ENCODE data around the gene CNTNAP2.

- TF ChIP-seq RAD21 (IDR thresholded peaks at IDR 0.05; ENCODE audit: low read length) (no peak), MXI1 (IDR thresholded peaks at IDR 0.05; ENCODE audit: borderline replicate concordance, low read depth, low read length) (no peak), POLR2A (IDR thresholded peaks at IDR 0.05; ENCODE audit: low read depth, low read length) (no peak), MAFK (IDR thresholded peaks at IDR 0.05; ENCODE audit: low read depth, low read length) (no peak), RFX5 (IDR thresholded peaks at IDR 0.05; ENCODE audit: low read depth, low read length) (no peak), CEBPB (IDR thresholded peaks at IDR 0.05; ENCODE audit: low read depth, low read length) (no peak), RCOR1 (IDR thresholded peaks at IDR 0.05; ENCODE audit: insufficient replicate concordance, low read length) (no peak)
- TF ChIP-seq, protein P1, sequence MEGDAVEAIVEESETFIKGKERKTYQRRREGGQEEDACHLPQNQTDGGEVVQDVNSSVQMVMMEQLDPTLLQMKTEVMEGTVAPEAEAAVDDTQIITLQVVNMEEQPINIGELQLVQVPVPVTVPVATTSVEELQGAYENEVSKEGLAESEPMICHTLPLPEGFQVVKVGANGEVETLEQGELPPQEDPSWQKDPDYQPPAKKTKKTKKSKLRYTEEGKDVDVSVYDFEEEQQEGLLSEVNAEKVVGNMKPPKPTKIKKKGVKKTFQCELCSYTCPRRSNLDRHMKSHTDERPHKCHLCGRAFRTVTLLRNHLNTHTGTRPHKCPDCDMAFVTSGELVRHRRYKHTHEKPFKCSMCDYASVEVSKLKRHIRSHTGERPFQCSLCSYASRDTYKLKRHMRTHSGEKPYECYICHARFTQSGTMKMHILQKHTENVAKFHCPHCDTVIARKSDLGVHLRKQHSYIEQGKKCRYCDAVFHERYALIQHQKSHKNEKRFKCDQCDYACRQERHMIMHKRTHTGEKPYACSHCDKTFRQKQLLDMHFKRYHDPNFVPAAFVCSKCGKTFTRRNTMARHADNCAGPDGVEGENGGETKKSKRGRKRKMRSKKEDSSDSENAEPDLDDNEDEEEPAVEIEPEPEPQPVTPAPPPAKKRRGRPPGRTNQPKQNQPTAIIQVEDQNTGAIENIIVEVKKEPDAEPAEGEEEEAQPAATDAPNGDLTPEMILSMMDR (conservative IDR thresholded peaks at IDR 0.05; ENCODE audit: low read depth, low read length), result no peak
Measured at GRCh38 chr7:148303295-148304082, 2186.9 kb downstream of the CNTNAP2 start.
